ENCODE results near the gene FSTL5. TPM values are rescaled to one million over a fixed set of nuclear protein-coding genes. Genes with fewer than 3 reads are reported as not detected.

Gene FSTL5
- total RNA-seq, 1 donor from 2014 or later = 0.08 TPM

- no peaks in the 10 kb centered on the region for H3K4me1 Mint-ChIP-seq (ENCODE audit: unreplicated experiment)
- no peaks in the 10 kb centered on the region for H3K36me3 Mint-ChIP-seq (ENCODE audit: low read depth, unreplicated experiment)
- no peaks in the 10 kb centered on the region for H3K27me3 Mint-ChIP-seq (ENCODE audit: unreplicated experiment)
- no peak overlapping the region for H3K4me3 Mint-ChIP-seq (ENCODE audit: unreplicated experiment)
- no peak overlapping the region for H3K27ac Mint-ChIP-seq (ENCODE audit: unreplicated experiment)
- TF ChIP-seq CTCF (IDR thresholded peaks at IDR 0.05; ENCODE audit: unreplicated experiment) = no peak
- H3K9me3 Mint-ChIP-seq (ENCODE audit: unreplicated experiment) = no peaks in the 10 kb centered on the region
- DNase-seq (ENCODE audit: low spot score) = no peak
Observed at GRCh38 chr4:161813889-161814288, 349.9 kb downstream of the FSTL5 start.

GRCh38 chr4:161813389-161813788, 350.4 kb downstream of the FSTL5 start:
- Mint-ChIP-seq H3K4me3 (ENCODE audit: unreplicated experiment) (no peak overlapping the region), H3K27ac (ENCODE audit: unreplicated experiment) (no peak overlapping the region), H3K27me3 (ENCODE audit: unreplicated experiment) (no peaks in the 10 kb centered on the region), H3K36me3 (ENCODE audit: low read depth, unreplicated experiment) (no peaks in the 10 kb centered on the region), H3K9me3 (ENCODE audit: unreplicated experiment) (no peaks in the 10 kb centered on the region), H3K4me1 (ENCODE audit: unreplicated experiment) (no peaks in the 10 kb centered on the region)
- no peak for TF ChIP-seq CTCF (IDR thresholded peaks at IDR 0.05; ENCODE audit: unreplicated experiment)
- DNase-seq (ENCODE audit: low spot score) = no peak

- no peak for TF ChIP-seq CTCF (IDR thresholded peaks at IDR 0.05; ENCODE audit: unreplicated experiment)
- H3K27ac Mint-ChIP-seq (ENCODE audit: unreplicated experiment) = no peak overlapping the region
- H3K36me3 Mint-ChIP-seq (ENCODE audit: low read depth, unreplicated experiment) = no peaks in the 10 kb centered on the region
- no peak overlapping the region for H3K4me3 Mint-ChIP-seq (ENCODE audit: unreplicated experiment)
- no peak for DNase-seq (ENCODE audit: low spot score)
- H3K4me1 Mint-ChIP-seq (ENCODE audit: unreplicated experiment) = no peaks in the 10 kb centered on the region
- H3K9me3 Mint-ChIP-seq (ENCODE audit: unreplicated experiment) = no peaks in the 10 kb centered on the region
- no peaks in the 10 kb centered on the region for H3K27me3 Mint-ChIP-seq (ENCODE audit: unreplicated experiment)
Observed at GRCh38 chr4:161803171-161803570, 360.6 kb downstream of the FSTL5 start.

GRCh38 chr4:161799710-161800109, 364.1 kb downstream of the FSTL5 start:
- no peaks in the 10 kb centered on the region for H3K36me3 Mint-ChIP-seq (ENCODE audit: low read depth, unreplicated experiment)
- no peaks in the 10 kb centered on the region for H3K27me3 Mint-ChIP-seq (ENCODE audit: unreplicated experiment)
- no peaks in the 10 kb centered on the region for H3K9me3 Mint-ChIP-seq (ENCODE audit: unreplicated experiment)
- no peak overlapping the region for H3K27ac Mint-ChIP-seq (ENCODE audit: unreplicated experiment)
- TF ChIP-seq CTCF (IDR thresholded peaks at IDR 0.05; ENCODE audit: unreplicated experiment) = no peak
- H3K4me1 Mint-ChIP-seq (ENCODE audit: unreplicated experiment) = no peaks in the 10 kb centered on the region
- no peak overlapping the region for H3K4me3 Mint-ChIP-seq (ENCODE audit: unreplicated experiment)
- no peak for DNase-seq (ENCODE audit: low spot score)

- no peak overlapping the region for H3K27ac Mint-ChIP-seq (ENCODE audit: unreplicated experiment)
- H3K36me3 Mint-ChIP-seq (ENCODE audit: low read depth, unreplicated experiment) = no peaks in the 10 kb centered on the region
- DNase-seq (ENCODE audit: low spot score) = no peak
- no peak overlapping the region for H3K4me3 Mint-ChIP-seq (ENCODE audit: unreplicated experiment)
- no peaks in the 10 kb centered on the region for H3K9me3 Mint-ChIP-seq (ENCODE audit: unreplicated experiment)
- no peaks in the 10 kb centered on the region for H3K27me3 Mint-ChIP-seq (ENCODE audit: unreplicated experiment)
- TF ChIP-seq CTCF (IDR thresholded peaks at IDR 0.05; ENCODE audit: unreplicated experiment) = no peak
- H3K4me1 Mint-ChIP-seq (ENCODE audit: unreplicated experiment) = no peaks in the 10 kb centered on the region
Observed at GRCh38 chr4:161792991-161793390, 370.8 kb downstream of the FSTL5 start.
